Activated T-cell treated with anti-CD3 and anti-CD28 coated beads, Interleukin-2, amount 50 U/mL, for 24 hours (primary cell): ENCODE measurements around the gene SVBP.
"Not testable (repeated sequence)": the region's sequence is repeated elsewhere in the genome, so short reads cannot be mapped to it uniquely, and the experiment has no call there.

Experiments
- DNase-seq: peaks from one replicate; pipeline ENCODE4 v3.0.0-alpha.2; 2020
- H3K27ac Mint-ChIP-seq: 2 replicates; pipeline ENCODE4 v1.8.0; 2020; ENCODE audit warnings: mild to moderate bottlenecking, mixed read lengths
- H3K27me3 Mint-ChIP-seq: 2 replicates; pipeline ENCODE4 v1.8.0; 2020; ENCODE audit warnings: mixed read lengths
- H3K36me3 Mint-ChIP-seq: 2 replicates; pipeline ENCODE4 v1.8.0; 2020; ENCODE audit warnings: low read depth, mixed read lengths
- H3K4me1 Mint-ChIP-seq: 2 replicates; pipeline ENCODE4 v1.8.0; 2020; ENCODE audit warnings: low read depth, mixed read lengths
- H3K4me3 Mint-ChIP-seq: 2 replicates; pipeline ENCODE4 v1.8.0; 2020; ENCODE audit warnings: mild to moderate bottlenecking, moderate library complexity, mixed read lengths
- H3K9me3 Mint-ChIP-seq: 2 replicates; pipeline ENCODE4 v1.8.0; 2020; ENCODE audit warnings: mixed read lengths

Gene SVBP, protein sequence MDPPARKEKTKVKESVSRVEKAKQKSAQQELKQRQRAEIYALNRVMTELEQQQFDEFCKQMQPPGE

DNA sequence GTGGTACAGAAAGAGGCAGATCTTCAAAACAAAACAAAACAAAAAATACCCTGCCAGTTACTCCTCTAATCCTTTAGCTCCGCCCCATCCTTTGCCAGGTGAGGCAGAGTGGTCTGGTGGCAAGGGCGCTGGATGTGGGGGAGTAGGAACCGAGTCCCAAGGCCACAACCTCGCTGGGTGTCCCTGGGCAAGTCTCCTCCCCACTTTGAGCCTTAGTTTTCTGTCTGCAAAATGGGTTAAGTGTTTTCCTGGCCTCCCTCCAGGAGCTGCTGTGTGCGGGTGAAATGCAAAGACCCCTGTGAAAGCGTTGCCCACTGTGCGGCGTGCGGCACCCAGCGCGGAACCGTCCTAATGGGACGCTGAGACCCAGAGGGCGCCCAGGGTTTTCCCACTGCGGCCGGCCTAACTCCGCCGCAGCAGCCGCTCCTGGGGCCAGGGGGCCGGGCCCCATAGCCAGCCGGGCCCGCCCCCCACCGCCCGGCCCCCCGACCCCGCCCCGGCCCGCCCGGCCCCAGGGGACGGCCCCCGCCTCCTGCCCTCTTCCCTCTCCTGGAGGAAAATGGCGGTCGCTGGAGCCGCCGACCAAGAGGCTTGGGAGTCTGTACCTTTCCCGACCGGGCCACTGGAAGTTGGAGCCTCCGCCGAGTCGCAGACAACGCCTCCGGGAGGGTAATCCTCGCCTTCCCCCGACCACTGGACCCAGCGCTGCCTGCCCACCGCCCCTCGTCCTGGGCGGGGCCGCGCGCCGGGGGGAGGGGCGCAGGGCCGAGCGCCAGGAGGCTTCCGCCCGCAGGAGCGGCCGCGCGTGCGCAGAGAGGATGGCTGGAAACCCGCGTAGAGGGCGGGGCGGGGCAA, at the start of gene SVBP, which contains the start of gene ERMAP:
Gene SVBP, minus strand, starts transcription at position 813 of the 855 bp plus-strand sequence. CDS start 853 bp downstream, outside the sequence.
Gene ERMAP, plus strand, starts transcription at position 538 of the 855 bp plus-strand sequence. CDS start 13,327 bp downstream, outside the sequence.
- H3K27me3 Mint-ChIP-seq, result no peaks in the 10 kb centered on the region
- peak within 1 kb of the TSS; percentile 86 for H3K27ac Mint-ChIP-seq
- peaks cover 11% of the 10 kb centered on the region for H3K36me3 Mint-ChIP-seq
- H3K4me1 Mint-ChIP-seq, result peaks cover 23% of the 10 kb centered on the region
- no peaks in the 10 kb centered on the region for H3K9me3 Mint-ChIP-seq
- DNase-seq, result peak; percentile 97
- peak within 1 kb of the TSS; percentile 87 for H3K4me3 Mint-ChIP-seq

GRCh38 chr1:42866549-42866948, 49.4 kb upstream of the SVBP start:
- Mint-ChIP-seq H3K36me3 (no peaks in the 10 kb centered on the region), H3K4me1 (no peaks in the 10 kb centered on the region), H3K4me3 (no peak overlapping the region), H3K27me3 (peaks cover 13% of the 10 kb centered on the region), H3K27ac (no peak overlapping the region), H3K9me3 (no peaks in the 10 kb centered on the region)
- DNase-seq, result no peak

GRCh38 chr1:42861014-42861399, 43.8 kb upstream of the SVBP start:
- no peaks in the 10 kb centered on the region for H3K36me3 Mint-ChIP-seq
- no peak overlapping the region for H3K27ac Mint-ChIP-seq
- peaks cover 32% of the 10 kb centered on the region for H3K27me3 Mint-ChIP-seq
- H3K4me1 Mint-ChIP-seq, result no peaks in the 10 kb centered on the region
- H3K4me3 Mint-ChIP-seq, result no peak overlapping the region
- peaks cover 11% of the 10 kb centered on the region for H3K9me3 Mint-ChIP-seq
- DNase-seq, result no peak

DNA sequence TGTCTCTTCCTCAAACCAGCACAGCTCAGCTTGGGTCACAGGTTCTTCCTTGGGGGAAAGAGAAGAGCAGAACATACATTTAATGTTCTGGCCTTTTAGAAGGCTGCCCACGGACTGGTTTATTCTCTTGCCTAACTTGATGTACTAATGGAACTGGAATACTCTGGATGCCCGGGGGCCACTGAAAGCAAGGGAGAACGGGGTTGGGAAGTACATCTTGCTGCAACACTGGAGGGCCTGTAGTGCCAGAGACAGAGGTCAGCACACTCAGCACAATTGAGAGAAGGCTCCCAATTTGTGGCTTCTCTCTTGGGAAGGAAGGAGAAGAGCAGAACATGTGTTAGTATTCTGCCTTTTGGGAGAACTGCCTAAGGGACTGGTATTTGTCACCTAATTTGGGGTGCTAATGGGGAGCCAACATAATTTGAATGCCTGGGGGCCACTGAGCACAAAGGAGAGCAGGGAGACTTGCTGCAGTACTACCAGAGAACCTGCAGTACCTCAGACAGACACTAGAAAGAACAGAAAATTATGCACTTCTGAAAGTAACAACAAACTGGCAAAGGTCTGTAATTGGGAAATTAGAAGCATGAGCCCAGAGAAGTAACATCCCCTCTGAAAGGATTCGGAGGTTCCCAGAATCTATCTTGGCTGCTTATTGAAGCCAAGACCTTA, 43.3 kb upstream of the SVBP start:
- Mint-ChIP-seq H3K4me1 (no peaks in the 10 kb centered on the region), H3K4me3 (no peak overlapping the region), H3K27ac (no peak overlapping the region)

GRCh38 chr1:42859366-42859765, 42.2 kb upstream of the SVBP start:
- H3K27ac Mint-ChIP-seq, H3K36me3 Mint-ChIP-seq: not testable (repeated sequence)

More for the DNA sequence above, 43.3 kb upstream of the SVBP start:
- DNase-seq, result no peak
- peaks cover 32% of the 10 kb centered on the region for H3K27me3 Mint-ChIP-seq
- no peaks in the 10 kb centered on the region for H3K36me3 Mint-ChIP-seq
- peaks cover 11% of the 10 kb centered on the region for H3K9me3 Mint-ChIP-seq

GRCh38 chr1:42856554-42856953, 39.4 kb upstream of the SVBP start:
- Mint-ChIP-seq H3K9me3 (peaks cover 12% of the 10 kb centered on the region), H3K36me3 (peaks cover 19% of the 10 kb centered on the region), H3K27me3 (peaks cover 24% of the 10 kb centered on the region)
- not testable (repeated sequence) for H3K4me1 Mint-ChIP-seq, H3K27ac Mint-ChIP-seq, H3K4me3 Mint-ChIP-seq, DNase-seq

More at GRCh38 chr1:42859366-42859765, 42.2 kb upstream of the SVBP start:
- H3K4me3 Mint-ChIP-seq, DNase-seq, H3K4me1 Mint-ChIP-seq: not testable (repeated sequence)
- H3K27me3 Mint-ChIP-seq, result peaks cover 32% of the 10 kb centered on the region
- H3K9me3 Mint-ChIP-seq, result peaks cover 11% of the 10 kb centered on the region

GRCh38 chr1:42853116-42853884, 36.1 kb upstream of the SVBP start:
- no peaks in the 10 kb centered on the region for H3K27me3 Mint-ChIP-seq
- peaks cover 51% of the 10 kb centered on the region for H3K36me3 Mint-ChIP-seq
- no peak overlapping the region for H3K4me3 Mint-ChIP-seq
- no peak overlapping the region for H3K27ac Mint-ChIP-seq
- no peak for DNase-seq
- H3K4me1 Mint-ChIP-seq, result peaks cover 16% of the 10 kb centered on the region
- H3K9me3 Mint-ChIP-seq, result peaks cover 14% of the 10 kb centered on the region

DNA sequence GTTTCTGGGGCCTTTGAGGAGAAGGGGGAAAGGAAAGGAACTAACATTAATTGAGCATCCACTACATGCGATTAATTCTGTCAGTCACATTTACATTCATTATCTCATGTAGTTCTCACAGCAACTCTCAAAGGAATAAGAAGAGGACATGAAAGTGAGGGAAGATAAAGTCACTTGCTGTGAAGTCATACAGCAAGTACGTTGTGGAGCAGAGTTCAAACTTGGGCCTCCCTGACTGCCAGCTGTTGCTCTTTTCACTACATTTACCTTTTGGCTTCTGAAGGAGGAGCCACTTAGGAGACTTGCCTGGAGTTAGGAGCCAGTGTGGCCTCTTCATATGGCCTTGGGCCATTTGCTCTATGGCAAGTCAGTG, 35.4 kb upstream of the SVBP start:
- Mint-ChIP-seq H3K27ac (no peak overlapping the region), H3K9me3 (peaks cover 14% of the 10 kb centered on the region)

DNA sequence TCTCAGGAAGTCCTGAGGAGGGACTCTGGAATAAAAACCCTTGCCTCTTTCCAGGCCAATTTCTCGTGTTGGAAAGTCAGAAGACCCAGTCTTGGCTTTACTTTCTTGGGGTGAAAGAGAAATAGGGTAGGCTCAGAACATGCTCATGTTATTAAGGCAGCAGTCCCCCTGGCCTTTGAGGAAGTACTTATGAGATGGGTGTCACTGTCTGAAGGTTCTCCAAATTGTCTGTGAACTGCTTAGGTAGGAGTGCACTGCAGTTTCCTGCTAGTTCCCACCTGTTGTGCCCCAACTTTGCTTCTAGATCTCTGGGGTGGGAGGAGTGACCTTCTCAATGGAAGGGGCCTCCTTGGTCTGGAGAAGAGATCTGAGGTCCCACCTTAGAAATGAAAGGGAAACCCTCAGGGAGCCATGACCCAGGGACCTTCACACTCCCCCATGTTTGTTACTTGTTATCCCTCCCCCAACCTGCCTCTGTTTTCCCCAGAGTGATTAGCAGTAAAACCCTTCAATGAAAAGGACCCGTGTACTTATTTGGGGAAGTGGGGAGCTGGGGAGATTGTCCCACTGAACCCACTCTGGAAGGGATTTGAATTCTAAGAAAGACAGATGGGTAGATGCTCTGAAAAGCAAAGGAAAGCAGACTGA, 34.9 kb upstream of the SVBP start:
- Mint-ChIP-seq H3K4me3 (no peak overlapping the region), H3K27me3 (no peaks in the 10 kb centered on the region), H3K4me1 (peaks cover 28% of the 10 kb centered on the region), H3K36me3 (peaks cover 62% of the 10 kb centered on the region), H3K27ac (no peak overlapping the region), H3K9me3 (peaks cover 14% of the 10 kb centered on the region)
- no peak for DNase-seq

More for the DNA sequence above, 35.4 kb upstream of the SVBP start:
- Mint-ChIP-seq H3K4me3 (no peak overlapping the region), H3K36me3 (peaks cover 57% of the 10 kb centered on the region), H3K4me1 (peaks cover 23% of the 10 kb centered on the region), H3K27me3 (no peaks in the 10 kb centered on the region)
- DNase-seq, result no peak

- H3K27ac Mint-ChIP-seq, result no peak overlapping the region
- H3K4me1 Mint-ChIP-seq, result peaks cover 31% of the 10 kb centered on the region
- peaks cover 68% of the 10 kb centered on the region for H3K36me3 Mint-ChIP-seq
- no peak overlapping the region for H3K4me3 Mint-ChIP-seq
- DNase-seq, result no peak
- H3K27me3 Mint-ChIP-seq, result no peaks in the 10 kb centered on the region
- H3K9me3 Mint-ChIP-seq, result peaks cover 14% of the 10 kb centered on the region
These were observed 34.2 kb upstream of the SVBP start for GRCh38 chr1:42851420-42851819.

DNA sequence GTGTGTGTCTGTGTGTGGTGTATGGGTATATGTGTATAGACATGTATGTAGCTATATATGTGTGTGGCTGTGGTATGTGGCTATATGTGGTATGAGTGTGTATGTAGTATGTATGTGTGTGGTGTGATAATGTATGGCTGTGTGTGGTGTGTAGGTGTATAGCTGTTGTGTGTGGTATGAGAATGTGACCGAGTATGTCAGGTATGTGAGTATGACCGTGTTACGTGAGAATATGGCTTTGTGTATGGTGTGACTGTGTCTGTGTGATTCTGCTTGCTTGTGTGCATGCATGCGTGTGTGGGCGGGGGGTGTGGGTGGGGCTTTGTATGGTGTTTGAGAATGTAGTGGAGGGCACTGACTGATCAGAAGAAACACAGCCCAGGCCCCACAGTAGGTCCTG, 32.7 kb upstream of the SVBP start:
- H3K36me3 Mint-ChIP-seq, result peaks cover 73% of the 10 kb centered on the region
- peaks cover 14% of the 10 kb centered on the region for H3K9me3 Mint-ChIP-seq
- DNase-seq, result no peak
- no peak overlapping the region for H3K4me3 Mint-ChIP-seq
- H3K27me3 Mint-ChIP-seq, result no peaks in the 10 kb centered on the region
- H3K27ac Mint-ChIP-seq, result peak overlapping the region; percentile 5
- peaks cover 37% of the 10 kb centered on the region for H3K4me1 Mint-ChIP-seq

DNA sequence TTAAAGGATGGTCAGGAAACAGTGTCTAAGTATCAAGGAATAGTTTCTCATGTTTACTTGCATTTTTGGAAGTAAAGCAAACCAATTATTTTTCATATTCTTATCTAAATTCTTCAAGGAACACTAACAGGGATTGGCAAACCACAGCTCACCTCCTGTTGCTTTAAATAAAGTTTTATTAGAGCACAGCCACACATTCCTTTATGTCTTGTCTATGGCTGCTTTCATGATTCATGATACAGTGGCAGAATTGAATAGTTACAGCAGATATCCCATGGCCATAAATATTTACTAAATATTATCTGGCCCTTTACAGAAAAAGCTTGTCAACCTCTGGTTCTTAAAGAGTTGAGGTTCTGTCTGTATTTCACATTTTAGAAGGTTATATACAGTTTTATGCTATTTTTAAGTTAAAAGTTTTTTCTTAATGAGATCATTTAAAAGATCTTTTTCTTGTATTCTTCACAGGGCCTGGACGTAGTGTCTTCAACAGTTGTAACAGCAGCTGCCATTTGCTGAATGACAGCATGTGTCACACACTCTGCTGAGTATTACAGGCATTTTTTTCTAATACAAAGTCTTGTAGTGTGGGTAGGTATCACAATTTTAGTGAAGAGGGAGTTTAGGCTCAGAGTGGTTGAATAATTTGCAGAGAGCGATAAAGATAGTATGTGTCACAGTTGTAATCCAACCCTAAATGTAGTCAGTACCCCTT, 31.8 kb upstream of the SVBP start:
- Mint-ChIP-seq H3K4me3 (no peak overlapping the region), H3K4me1 (peaks cover 44% of the 10 kb centered on the region), H3K27ac (peak overlapping the region; percentile 74), H3K27me3 (no peaks in the 10 kb centered on the region), H3K36me3 (peaks cover 73% of the 10 kb centered on the region), H3K9me3 (peaks cover 14% of the 10 kb centered on the region)
- no peak for DNase-seq

DNA sequence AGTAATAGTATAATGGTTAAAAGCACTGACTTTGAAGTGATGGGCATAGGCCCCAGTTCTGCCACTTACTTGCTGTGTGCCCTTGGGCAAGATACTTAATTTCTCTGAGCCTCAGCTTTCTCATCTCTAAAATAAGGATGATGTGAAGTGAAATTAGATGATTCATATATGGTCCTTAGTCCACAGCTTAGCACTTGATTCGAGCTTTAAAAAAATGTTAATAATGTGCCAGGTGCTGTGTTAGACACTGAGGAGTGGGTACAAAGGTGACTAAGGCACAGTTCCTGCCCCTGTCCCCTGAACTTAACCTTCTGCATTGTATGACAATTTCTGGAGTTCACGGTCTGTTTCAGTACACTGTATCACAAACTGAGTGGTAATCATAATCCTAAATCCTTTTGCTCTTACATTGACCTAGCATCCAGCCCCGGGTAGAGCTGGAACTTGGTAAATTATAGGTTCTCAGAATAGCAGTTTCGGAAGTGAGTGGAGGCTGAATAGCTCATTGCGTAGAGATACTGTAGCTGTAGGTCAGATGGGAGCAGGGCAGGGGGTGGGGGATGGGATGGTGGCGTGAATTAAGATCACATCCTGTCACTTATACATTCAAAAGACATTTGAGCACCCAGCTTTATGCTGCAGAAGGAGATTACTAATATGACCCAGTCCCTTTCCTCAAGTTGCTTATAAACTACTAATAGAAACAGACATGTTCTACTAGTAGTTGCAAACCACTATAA, 30.7 kb upstream of the SVBP start:
- Mint-ChIP-seq H3K27me3 (no peaks in the 10 kb centered on the region), H3K36me3 (peaks cover 74% of the 10 kb centered on the region), H3K27ac (peak overlapping the region; percentile 89), H3K9me3 (peaks cover 14% of the 10 kb centered on the region), H3K4me3 (peak overlapping the region; percentile 93), H3K4me1 (peaks cover 44% of the 10 kb centered on the region)
- no peak for DNase-seq
